Upper lobe of left lung (tissue), 4 donors: ENCODE data around the gene KRTAP10-9.

Source experiments
- EP300 ChIP-seq, 4 donors: sonication (generic); formaldehyde crosslinking; IDR thresholded peaks; one replicate each; pipeline ENCODE4 v1.5.1; 2017; ENCODE audit warnings: antibody characterized with exemption in 4 of 4, control low read depth in 2 of 4
- POLR2A ChIP-seq, 4 donors: fragments of 450-650 bp; IDR thresholded peaks; one replicate each; pipeline ENCODE4 v1.5.1; 2016 to 2017; ENCODE audit warnings: antibody characterized with exemption in 4 of 4, mild to moderate bottlenecking in 2 of 4
- POLR2AphosphoS5 ChIP-seq, 2 donors: sonication (generic); formaldehyde crosslinking; IDR thresholded peaks; one replicate each; pipeline ENCODE4 v1.5.1; 2017; ENCODE audit warnings: antibody characterized with exemption in 2 of 2
- TF ChIP-seq, protein P1 (sequence below), 6 experiments: fragments of 450-650 bp in 4 of 6; fragments of 200-600 bp in 2 of 6; sonication (generic) in 2 of 6; IDR thresholded peaks; one replicate each; pipeline ENCODE4 v1.5.1; 2016 to 2019; ENCODE audit warnings: antibody characterized with exemption in 6 of 6

DNA sequence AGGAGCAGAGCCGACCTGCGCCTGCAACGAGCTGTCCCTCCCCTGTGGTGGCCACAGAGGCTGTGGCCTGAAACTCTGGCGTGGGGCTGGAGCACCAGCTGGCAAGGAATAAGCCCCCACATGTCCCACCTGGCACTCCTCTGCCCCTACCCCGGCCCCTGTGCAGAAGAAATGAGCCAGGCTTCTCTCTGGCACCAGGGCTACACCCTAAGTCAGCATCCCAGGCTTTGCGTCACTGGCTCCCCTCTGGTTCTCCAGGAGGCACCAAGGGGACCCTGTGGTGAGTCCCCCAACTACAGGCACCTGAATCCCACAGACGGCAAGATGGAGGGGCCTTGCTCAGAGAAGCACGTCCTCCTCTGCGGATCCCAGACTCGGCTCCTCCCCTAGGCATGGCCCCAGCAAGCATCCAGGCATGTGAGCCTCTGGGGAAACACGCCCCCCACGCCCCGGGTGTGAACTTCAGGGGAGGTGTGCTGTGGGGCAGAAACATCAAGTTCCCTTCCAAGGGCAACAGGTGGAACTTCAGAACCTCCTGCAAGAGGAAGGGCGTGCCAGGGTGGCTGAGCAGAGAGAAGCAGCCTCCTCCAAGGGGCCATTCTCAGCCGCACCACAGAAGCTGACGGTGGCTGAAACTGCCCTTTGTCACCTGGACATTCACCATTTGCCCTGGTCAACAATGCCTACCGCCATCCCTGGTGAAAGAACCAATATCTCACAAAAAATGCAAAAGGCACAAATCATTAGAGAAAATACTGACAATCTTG, 23.6 kb upstream of the KRTAP10-9 start:
- TF ChIP-seq, protein P1, sequence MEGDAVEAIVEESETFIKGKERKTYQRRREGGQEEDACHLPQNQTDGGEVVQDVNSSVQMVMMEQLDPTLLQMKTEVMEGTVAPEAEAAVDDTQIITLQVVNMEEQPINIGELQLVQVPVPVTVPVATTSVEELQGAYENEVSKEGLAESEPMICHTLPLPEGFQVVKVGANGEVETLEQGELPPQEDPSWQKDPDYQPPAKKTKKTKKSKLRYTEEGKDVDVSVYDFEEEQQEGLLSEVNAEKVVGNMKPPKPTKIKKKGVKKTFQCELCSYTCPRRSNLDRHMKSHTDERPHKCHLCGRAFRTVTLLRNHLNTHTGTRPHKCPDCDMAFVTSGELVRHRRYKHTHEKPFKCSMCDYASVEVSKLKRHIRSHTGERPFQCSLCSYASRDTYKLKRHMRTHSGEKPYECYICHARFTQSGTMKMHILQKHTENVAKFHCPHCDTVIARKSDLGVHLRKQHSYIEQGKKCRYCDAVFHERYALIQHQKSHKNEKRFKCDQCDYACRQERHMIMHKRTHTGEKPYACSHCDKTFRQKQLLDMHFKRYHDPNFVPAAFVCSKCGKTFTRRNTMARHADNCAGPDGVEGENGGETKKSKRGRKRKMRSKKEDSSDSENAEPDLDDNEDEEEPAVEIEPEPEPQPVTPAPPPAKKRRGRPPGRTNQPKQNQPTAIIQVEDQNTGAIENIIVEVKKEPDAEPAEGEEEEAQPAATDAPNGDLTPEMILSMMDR (IDR thresholded peaks at IDR 0.05) = no peak
- no peak for TF ChIP-seq EP300 (IDR thresholded peaks at IDR 0.05)
- no peak for TF ChIP-seq POLR2A (IDR thresholded peaks at IDR 0.05)
- no peak for TF ChIP-seq POLR2AphosphoS5 (IDR thresholded peaks at IDR 0.05)
